ENCODE data around the gene TMEM88.

The TMEM88 gene

GRCh38 chr17:7824021-7824924 lies 30.6 kb upstream of the TMEM88 start:
- Mint-ChIP-seq H3K27ac (no peak overlapping the region), H3K9me3 (no peaks in the 10 kb centered on the region), H3K4me1 (ENCODE audit: low read depth) (peaks cover 3% of the 10 kb centered on the region), H3K4me3 (no peak overlapping the region), H3K36me3 (ENCODE audit: low read depth) (no peaks in the 10 kb centered on the region), H3K27me3 (ENCODE audit: low read depth) (peaks cover 30% of the 10 kb centered on the region)

GRCh38 chr17:7825206-7825990 lies 29.5 kb upstream of the TMEM88 start:
- peaks cover 3% of the 10 kb centered on the region for H3K4me1 Mint-ChIP-seq (ENCODE audit: low read depth)
- H3K27me3 Mint-ChIP-seq (ENCODE audit: low read depth) = peaks cover 35% of the 10 kb centered on the region
- H3K9me3 Mint-ChIP-seq = no peaks in the 10 kb centered on the region
- no peaks in the 10 kb centered on the region for H3K36me3 Mint-ChIP-seq (ENCODE audit: low read depth)
- no peak overlapping the region for H3K4me3 Mint-ChIP-seq
- H3K27ac Mint-ChIP-seq = no peak overlapping the region

GRCh38 chr17:7830616-7831015 lies 24.2 kb upstream of the TMEM88 start:
- Mint-ChIP-seq H3K4me1 (ENCODE audit: low read depth) (peaks cover 13% of the 10 kb centered on the region), H3K27ac (no peak overlapping the region), H3K9me3 (no peaks in the 10 kb centered on the region), H3K4me3 (no peak overlapping the region), H3K36me3 (ENCODE audit: low read depth) (no peaks in the 10 kb centered on the region), H3K27me3 (ENCODE audit: low read depth) (peaks cover 50% of the 10 kb centered on the region)

GRCh38 chr17:7831233-7831632 lies 23.6 kb upstream of the TMEM88 start:
- no peak overlapping the region for H3K27ac Mint-ChIP-seq
- no peaks in the 10 kb centered on the region for H3K9me3 Mint-ChIP-seq
- H3K4me3 Mint-ChIP-seq = no peak overlapping the region

GRCh38 chr17:7832431-7832830 lies 22.4 kb upstream of the TMEM88 start:
- H3K27ac Mint-ChIP-seq = no peak overlapping the region
- peaks cover 26% of the 10 kb centered on the region for H3K4me1 Mint-ChIP-seq (ENCODE audit: low read depth)
- H3K9me3 Mint-ChIP-seq = no peaks in the 10 kb centered on the region
- no peaks in the 10 kb centered on the region for H3K36me3 Mint-ChIP-seq (ENCODE audit: low read depth)
- H3K4me3 Mint-ChIP-seq = no peak overlapping the region
- peaks cover 39% of the 10 kb centered on the region for H3K27me3 Mint-ChIP-seq (ENCODE audit: low read depth)

More at GRCh38 chr17:7831233-7831632, 23.6 kb upstream of the TMEM88 start:
- Mint-ChIP-seq H3K4me1 (ENCODE audit: low read depth) (peaks cover 15% of the 10 kb centered on the region), H3K36me3 (ENCODE audit: low read depth) (no peaks in the 10 kb centered on the region), H3K27me3 (ENCODE audit: low read depth) (peaks cover 48% of the 10 kb centered on the region)

GRCh38 chr17:7833011-7833794 lies 21.7 kb upstream of the TMEM88 start:
- Mint-ChIP-seq H3K9me3 (no peaks in the 10 kb centered on the region), H3K27me3 (ENCODE audit: low read depth) (peaks cover 34% of the 10 kb centered on the region), H3K27ac (peak overlapping the region; percentile 73), H3K4me1 (ENCODE audit: low read depth) (peaks cover 30% of the 10 kb centered on the region), H3K4me3 (peak overlapping the region; percentile 85), H3K36me3 (ENCODE audit: low read depth) (no peaks in the 10 kb centered on the region)

- Mint-ChIP-seq H3K27ac (peak within 1 kb of the TSS; percentile 95), H3K4me3 (peak within 1 kb of the TSS; percentile 97), H3K4me1 (ENCODE audit: low read depth) (peaks cover 37% of the 10 kb centered on the region), H3K36me3 (ENCODE audit: low read depth) (no peaks in the 10 kb centered on the region), H3K27me3 (ENCODE audit: low read depth) (peaks cover 34% of the 10 kb centered on the region), H3K9me3 (no peaks in the 10 kb centered on the region)
These were observed 20.9 kb upstream of the TMEM88 start, which contains the start of gene KDM6B for GRCh38 chr17:7833795-7834541. Gene KDM6B, plus strand, starts transcription at chr17:7834217. Its CDS starts 11,338 bp downstream, at chr17:7845555.

- H3K4me3 Mint-ChIP-seq = peak overlapping the region; percentile 97
- H3K27ac Mint-ChIP-seq = peak overlapping the region; percentile 95
- peaks cover 2% of the 10 kb centered on the region for H3K36me3 Mint-ChIP-seq (ENCODE audit: low read depth)
- H3K4me1 Mint-ChIP-seq (ENCODE audit: low read depth) = peaks cover 42% of the 10 kb centered on the region
- H3K9me3 Mint-ChIP-seq = no peaks in the 10 kb centered on the region
- H3K27me3 Mint-ChIP-seq (ENCODE audit: low read depth) = peaks cover 29% of the 10 kb centered on the region
These were observed 20.3 kb upstream of the TMEM88 start for GRCh38 chr17:7834542-7834956.

- Mint-ChIP-seq H3K9me3 (no peaks in the 10 kb centered on the region), H3K36me3 (ENCODE audit: low read depth) (peaks cover 5% of the 10 kb centered on the region), H3K4me1 (ENCODE audit: low read depth) (peaks cover 47% of the 10 kb centered on the region), H3K4me3 (peak overlapping the region; percentile 97), H3K27me3 (ENCODE audit: low read depth) (peaks cover 28% of the 10 kb centered on the region), H3K27ac (peak overlapping the region; percentile 95)
These were observed 19.7 kb upstream of the TMEM88 start for GRCh38 chr17:7834957-7835813.

- H3K9me3 Mint-ChIP-seq = no peaks in the 10 kb centered on the region
- peak overlapping the region; percentile 88 for H3K27ac Mint-ChIP-seq
- peaks cover 55% of the 10 kb centered on the region for H3K4me1 Mint-ChIP-seq (ENCODE audit: low read depth)
- peak overlapping the region; percentile 97 for H3K4me3 Mint-ChIP-seq
- peaks cover 21% of the 10 kb centered on the region for H3K27me3 Mint-ChIP-seq (ENCODE audit: low read depth)
- peaks cover 9% of the 10 kb centered on the region for H3K36me3 Mint-ChIP-seq (ENCODE audit: low read depth)
These were observed 18.9 kb upstream of the TMEM88 start for GRCh38 chr17:7835814-7836595.

- H3K27ac Mint-ChIP-seq = peak overlapping the region; percentile 88
- peaks cover 60% of the 10 kb centered on the region for H3K4me1 Mint-ChIP-seq (ENCODE audit: low read depth)
- peaks cover 14% of the 10 kb centered on the region for H3K27me3 Mint-ChIP-seq (ENCODE audit: low read depth)
- H3K36me3 Mint-ChIP-seq (ENCODE audit: low read depth) = peaks cover 14% of the 10 kb centered on the region
- peak overlapping the region; percentile 97 for H3K4me3 Mint-ChIP-seq
- no peaks in the 10 kb centered on the region for H3K9me3 Mint-ChIP-seq
These were observed 18.1 kb upstream of the TMEM88 start for GRCh38 chr17:7836596-7837407.

Measured in T-helper 1 cell treated with Interleukin-12 subunit alpha and Interleukin-12 subunit beta and Interleukin-4 antibody, amounts not matched to agents 30 μg/mL and 1 μg/mL, for 36 hours (primary cell).